HEK293 (cell line): ENCODE measurements around the gene LPIN1.

Experiments used
- SP7 ChIP-seq: fragments of 450-650 bp; formaldehyde crosslinking; IDR thresholded peaks from 2 replicates; pipeline ENCODE4 v1.5.1; 2016; ENCODE audit warnings: missing biosample characterization, missing genetic modification characterization
- TCF7L2 ChIP-seq: IDR thresholded peaks from 2 replicates; pipeline ENCODE4 v1.6.1; 2011; ENCODE audit warnings: low read depth, mild to moderate bottlenecking, inconsistent platforms, low read length, moderate library complexity, borderline replicate concordance
- ZNF121 ChIP-seq: fragments of 450-650 bp; formaldehyde crosslinking; IDR thresholded peaks from 2 replicates; pipeline ENCODE4 v1.5.1; 2016; ENCODE audit warnings: missing biosample characterization, missing genetic modification characterization
- ZNF311 ChIP-seq: fragments of 450-650 bp; formaldehyde crosslinking; IDR thresholded peaks from 2 replicates; pipeline ENCODE4 v1.5.1; 2017; ENCODE audit warnings: missing biosample characterization, missing genetic modification characterization, borderline replicate concordance
- ZNF660 ChIP-seq: fragments of 450-650 bp; IDR thresholded peaks from 2 replicates; pipeline ENCODE4 v1.5.1; 2018; ENCODE audit warnings: missing biosample characterization, mild to moderate bottlenecking, missing genetic modification characterization
- TF ChIP-seq, protein P1 (sequence below): fragments of 450-650 bp; formaldehyde crosslinking; IDR thresholded peaks from 2 replicates; pipeline ENCODE4 v1.5.1; 2016; ENCODE audit warnings: missing biosample characterization, missing genetic modification characterization

DNA sequence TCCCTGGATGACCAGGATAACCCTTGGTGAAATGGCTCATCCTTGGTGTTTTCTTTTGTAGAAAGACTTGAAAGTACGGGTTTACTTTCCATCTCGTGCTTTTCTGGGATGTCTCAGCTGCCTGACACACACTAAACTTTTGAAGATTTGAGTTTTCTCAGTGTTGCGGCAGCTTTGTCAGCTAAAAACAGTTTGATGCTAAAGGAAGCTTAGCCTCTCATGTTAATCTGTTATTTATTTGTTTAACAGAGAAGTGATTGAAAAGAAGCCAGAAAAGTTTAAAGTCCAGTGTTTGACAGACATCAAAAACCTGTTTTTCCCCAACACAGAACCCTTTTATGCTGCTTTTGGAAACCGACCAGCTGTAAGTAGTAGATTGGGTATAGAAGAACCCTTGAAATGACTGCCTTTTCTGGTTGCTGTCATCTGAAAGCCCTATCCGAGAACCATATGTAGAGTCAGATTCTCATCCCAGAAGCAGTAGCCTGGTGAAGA, 72.8 kb downstream of the LPIN1 start:
- TF ChIP-seq, protein P1, sequence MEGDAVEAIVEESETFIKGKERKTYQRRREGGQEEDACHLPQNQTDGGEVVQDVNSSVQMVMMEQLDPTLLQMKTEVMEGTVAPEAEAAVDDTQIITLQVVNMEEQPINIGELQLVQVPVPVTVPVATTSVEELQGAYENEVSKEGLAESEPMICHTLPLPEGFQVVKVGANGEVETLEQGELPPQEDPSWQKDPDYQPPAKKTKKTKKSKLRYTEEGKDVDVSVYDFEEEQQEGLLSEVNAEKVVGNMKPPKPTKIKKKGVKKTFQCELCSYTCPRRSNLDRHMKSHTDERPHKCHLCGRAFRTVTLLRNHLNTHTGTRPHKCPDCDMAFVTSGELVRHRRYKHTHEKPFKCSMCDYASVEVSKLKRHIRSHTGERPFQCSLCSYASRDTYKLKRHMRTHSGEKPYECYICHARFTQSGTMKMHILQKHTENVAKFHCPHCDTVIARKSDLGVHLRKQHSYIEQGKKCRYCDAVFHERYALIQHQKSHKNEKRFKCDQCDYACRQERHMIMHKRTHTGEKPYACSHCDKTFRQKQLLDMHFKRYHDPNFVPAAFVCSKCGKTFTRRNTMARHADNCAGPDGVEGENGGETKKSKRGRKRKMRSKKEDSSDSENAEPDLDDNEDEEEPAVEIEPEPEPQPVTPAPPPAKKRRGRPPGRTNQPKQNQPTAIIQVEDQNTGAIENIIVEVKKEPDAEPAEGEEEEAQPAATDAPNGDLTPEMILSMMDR (tag by site-specific recombination): no peak
- TF ChIP-seq SP7 (tag by site-specific recombination): no peak
- no peak for TF ChIP-seq ZNF311 (tag by site-specific recombination)
- no peak for TF ChIP-seq TCF7L2
- no peak for TF ChIP-seq ZNF121
- TF ChIP-seq ZNF660 (tag by site-specific recombination): no peak
